Uterus (tissue), 4 donors: ENCODE measurements around the gene RANBP17. TPM values are rescaled to one million over a fixed set of nuclear protein-coding genes. Genes with fewer than 3 reads are reported as not detected.

Source experiments
- DNase-seq, 2 donors: peaks; one replicate each; pipeline ENCODE4 v3.0.0-alpha.2; 2019 to 2020
- H3K27ac ChIP-seq, 2 donors: fragments of 200-600 bp; sonication (generic); 1 replicate in 1 of 2; 2 replicates in 1 of 2; pipeline ENCODE4 v1.5.1; 2016 to 2018
- H3K27me3 ChIP-seq, 2 donors: fragments of 200-600 bp; sonication (generic); one replicate each; pipeline ENCODE4 v1.5.1; 2018 to 2019; ENCODE audit warnings: control low read depth in 1 of 2
- H3K36me3 ChIP-seq, 2 donors: fragments of 200-600 bp; sonication (generic); one replicate each; pipeline ENCODE4 v1.5.1; 2019; ENCODE audit warnings: control low read depth in 1 of 2
- H3K4me1 ChIP-seq, 2 donors: fragments of 200-600 bp; sonication (generic); one replicate each; pipeline ENCODE4 v1.5.1; 2018 to 2019; ENCODE audit warnings: control low read depth in 1 of 2
- H3K4me3 ChIP-seq, 2 donors: fragments of 200-600 bp; sonication (generic); 1 replicate in 1 of 2; 2 replicates in 1 of 2; pipeline ENCODE4 v1.5.1; 2018 to 2019; ENCODE audit warnings: mild to moderate bottlenecking in 1 of 2
- H3K9me3 ChIP-seq, 2 donors: fragments of 200-600 bp; sonication (generic); one replicate each; pipeline ENCODE4 v1.5.1; 2019; ENCODE audit warnings: control low read depth in 1 of 2
- POLR2A ChIP-seq, 2 donors: fragments of 450-650 bp; IDR thresholded peaks; one replicate each; pipeline ENCODE4 v1.6.1; 2016; ENCODE audit warnings: antibody characterized with exemption in 2 of 2, mild to moderate bottlenecking in 1 of 2, moderate library complexity in 1 of 2
- intact Hi-C: fragments of 100-400 bp; cut with DNase I; formaldehyde crosslinking; loops from one replicate; pipeline ENCODE4 v1.15.1; 2023; ENCODE audit warnings: low total_unique reads
- total RNA-seq, 4 donors: library from RNA; depleted of rRNA in 3 of 4; stranded (reverse); fragments of >200 nt in 3 of 4; gene quantifications; one replicate each; pipeline versions ENCODE4 v1.1.0 to v1.2.4, GENCODE V29; 2014 to 2023
- TF ChIP-seq, protein P1 (sequence below), 4 experiments: fragments of 200-600 bp in 2 of 4; fragments of 450-650 bp in 2 of 4; sonication (generic) in 2 of 4; IDR thresholded peaks; one replicate each; pipeline ENCODE4 v1.5.1; 2016 to 2019; ENCODE audit warnings: antibody characterized with exemption in 4 of 4, mild to moderate bottlenecking in 2 of 4, moderate library complexity in 1 of 4
- donor health status: DM: yes; HTN: yes; CAD: no.

RANBP17 gene
- total RNA-seq, 4 donors from 2014 or later, result 1.8 to 72.8 (median 7.6) TPM

DNA sequence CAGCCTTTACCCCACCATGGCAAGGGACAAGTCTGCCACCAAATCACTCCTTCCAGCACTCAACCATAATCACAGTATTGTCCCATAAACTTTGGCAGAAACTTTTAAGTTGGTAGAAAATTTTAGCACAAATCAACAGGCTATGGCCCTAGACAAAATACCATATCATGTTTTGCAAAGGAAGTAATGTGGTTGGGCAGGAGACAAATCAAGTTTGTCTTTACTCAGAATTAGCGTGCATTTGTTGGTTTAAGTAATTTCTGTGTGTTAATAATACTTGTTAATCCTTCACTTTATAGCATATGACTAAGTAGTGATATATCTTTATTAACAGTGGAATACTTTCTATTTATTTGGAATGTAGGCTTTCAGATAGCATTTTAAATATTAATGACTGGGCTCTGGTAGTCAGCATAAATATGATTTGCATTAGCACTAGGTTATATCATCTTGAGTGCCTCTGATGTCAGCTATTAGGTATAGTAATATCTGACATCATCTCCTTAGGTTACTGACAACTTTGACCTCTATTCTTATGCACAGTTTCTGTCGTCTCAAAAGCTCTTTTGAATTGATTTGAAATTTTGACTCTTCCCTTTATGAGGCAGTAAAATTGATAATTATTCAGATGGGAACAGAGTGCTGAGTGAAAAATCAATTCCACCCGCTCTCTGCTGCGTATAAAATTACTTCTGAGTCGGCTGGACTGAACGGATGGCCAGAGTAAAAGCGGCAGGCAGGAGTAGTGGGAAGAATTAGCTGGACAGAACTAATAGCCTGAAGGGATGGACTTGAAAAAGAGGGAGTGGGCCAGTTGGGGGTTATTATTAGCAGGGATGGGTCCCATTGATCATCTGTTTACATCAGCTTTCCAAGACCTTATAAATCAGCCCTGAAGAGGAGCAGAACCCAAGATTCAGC lies 407.1 kb downstream of the RANBP17 start:
- no peaks in the 10 kb centered on the region for H3K4me1 ChIP-seq
- DNase-seq, result no peak
- H3K36me3 ChIP-seq, result no peaks in the 10 kb centered on the region
- H3K9me3 ChIP-seq, result no peaks in the 10 kb centered on the region
- H3K27ac ChIP-seq, result no peak overlapping the region
- TF ChIP-seq, protein P1, sequence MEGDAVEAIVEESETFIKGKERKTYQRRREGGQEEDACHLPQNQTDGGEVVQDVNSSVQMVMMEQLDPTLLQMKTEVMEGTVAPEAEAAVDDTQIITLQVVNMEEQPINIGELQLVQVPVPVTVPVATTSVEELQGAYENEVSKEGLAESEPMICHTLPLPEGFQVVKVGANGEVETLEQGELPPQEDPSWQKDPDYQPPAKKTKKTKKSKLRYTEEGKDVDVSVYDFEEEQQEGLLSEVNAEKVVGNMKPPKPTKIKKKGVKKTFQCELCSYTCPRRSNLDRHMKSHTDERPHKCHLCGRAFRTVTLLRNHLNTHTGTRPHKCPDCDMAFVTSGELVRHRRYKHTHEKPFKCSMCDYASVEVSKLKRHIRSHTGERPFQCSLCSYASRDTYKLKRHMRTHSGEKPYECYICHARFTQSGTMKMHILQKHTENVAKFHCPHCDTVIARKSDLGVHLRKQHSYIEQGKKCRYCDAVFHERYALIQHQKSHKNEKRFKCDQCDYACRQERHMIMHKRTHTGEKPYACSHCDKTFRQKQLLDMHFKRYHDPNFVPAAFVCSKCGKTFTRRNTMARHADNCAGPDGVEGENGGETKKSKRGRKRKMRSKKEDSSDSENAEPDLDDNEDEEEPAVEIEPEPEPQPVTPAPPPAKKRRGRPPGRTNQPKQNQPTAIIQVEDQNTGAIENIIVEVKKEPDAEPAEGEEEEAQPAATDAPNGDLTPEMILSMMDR (IDR thresholded peaks at IDR 0.05), result no peak
- no peak for TF ChIP-seq POLR2A (IDR thresholded peaks at IDR 0.05)
- no peaks in the 10 kb centered on the region for H3K27me3 ChIP-seq
- H3K4me3 ChIP-seq, result no peak overlapping the region
- intact Hi-C loops, result no loop called here

DNA sequence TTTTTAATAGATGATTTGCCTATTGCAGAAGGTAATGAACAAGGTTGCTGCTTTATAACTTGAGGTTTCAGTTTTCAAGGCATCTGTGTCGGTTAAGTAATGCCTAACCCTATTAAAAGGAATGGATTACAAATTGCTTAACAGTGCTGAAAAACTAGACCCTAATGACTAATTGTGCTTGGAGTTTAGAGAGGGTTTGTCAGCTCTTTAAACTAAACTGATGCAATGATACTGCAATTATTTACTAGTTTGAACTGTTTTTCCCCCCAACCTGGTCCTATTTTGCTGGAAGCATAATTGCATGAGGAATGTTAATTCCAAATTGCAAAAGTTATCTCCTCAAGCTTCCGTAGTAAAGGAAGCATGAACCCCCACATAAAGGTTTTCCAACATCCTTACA lies 407.9 kb downstream of the RANBP17 start:
- intact Hi-C loops, result no loop called here

DNA sequence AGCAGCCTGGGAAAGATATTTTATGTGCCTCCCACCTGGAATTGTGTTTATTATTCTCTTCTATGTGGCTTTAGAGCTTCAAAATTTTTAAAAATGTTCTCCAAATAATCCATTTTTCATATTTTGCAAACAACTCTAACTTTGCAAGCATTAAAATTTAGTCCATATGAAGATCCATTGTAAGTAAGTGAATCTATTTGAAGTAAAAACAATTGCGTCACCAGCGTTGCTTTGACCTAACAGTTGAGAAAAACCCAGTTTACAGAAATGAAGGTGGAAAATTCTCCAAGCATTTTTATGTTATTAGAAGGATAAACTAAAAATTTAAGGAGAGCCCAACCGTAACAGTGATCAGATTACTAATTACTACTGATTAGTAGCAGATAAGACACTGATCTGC lies 408.3 kb downstream of the RANBP17 start:
- no peaks in the 10 kb centered on the region for H3K4me1 ChIP-seq
- no peak overlapping the region for H3K27ac ChIP-seq
- no peak overlapping the region for H3K4me3 ChIP-seq
- H3K36me3 ChIP-seq, result no peaks in the 10 kb centered on the region
- no peak for DNase-seq
- no peaks in the 10 kb centered on the region for H3K9me3 ChIP-seq
- intact Hi-C loops, result no loop called here
- TF ChIP-seq, protein P1 (IDR thresholded peaks at IDR 0.05), result no peak
- no peak for TF ChIP-seq POLR2A (IDR thresholded peaks at IDR 0.05)
- no peaks in the 10 kb centered on the region for H3K27me3 ChIP-seq

More for the DNA sequence above, 407.9 kb downstream of the RANBP17 start:
- no peak for DNase-seq
- H3K9me3 ChIP-seq, result no peaks in the 10 kb centered on the region
- no peaks in the 10 kb centered on the region for H3K27me3 ChIP-seq
- H3K36me3 ChIP-seq, result no peaks in the 10 kb centered on the region
- no peak overlapping the region for H3K4me3 ChIP-seq
- TF ChIP-seq, protein P1 (IDR thresholded peaks at IDR 0.05), result no peak
- no peaks in the 10 kb centered on the region for H3K4me1 ChIP-seq
- H3K27ac ChIP-seq, result no peak overlapping the region

DNA sequence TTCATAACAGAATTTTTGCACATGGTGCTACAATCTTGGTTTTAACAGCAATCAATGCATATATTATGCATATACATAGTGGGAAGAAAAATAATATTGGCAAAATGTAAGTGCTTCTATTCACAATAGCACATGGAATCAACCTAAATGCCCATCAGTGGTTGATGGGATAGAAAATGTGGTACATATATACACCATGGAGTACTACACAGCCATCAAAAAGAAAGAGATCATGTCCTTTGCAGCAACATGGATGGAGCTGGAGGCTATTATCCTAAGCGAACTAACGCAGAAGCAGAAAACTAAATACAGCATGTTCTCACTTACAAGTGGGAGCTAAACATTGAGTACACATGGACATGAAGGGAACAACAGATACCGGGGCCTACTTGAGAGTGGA lies 410.0 kb downstream of the RANBP17 start:
- Histone ChIP-seq H3K36me3 (no peaks in the 10 kb centered on the region), H3K4me1 (no peaks in the 10 kb centered on the region), H3K4me3 (no peak overlapping the region), H3K27me3 (no peaks in the 10 kb centered on the region), H3K9me3 (no peaks in the 10 kb centered on the region), H3K27ac (no peak overlapping the region)
- no peak for DNase-seq
- TF ChIP-seq, protein P1 (IDR thresholded peaks at IDR 0.05), result no peak
- no peak for TF ChIP-seq POLR2A (IDR thresholded peaks at IDR 0.05)
- intact Hi-C loops, result no loop called here
